CD4-positive, alpha-beta T cell treated with Interferon alpha-2 for 1 hour (primary cell): ENCODE measurements around the gene RNU6-1.

ENCODE experiments used
- DNase-seq, 2 donors: peaks; one replicate each; pipeline ENCODE4 v3.0.0-alpha.2; 2020 to 2022

The RNU6-1 gene

DNA sequence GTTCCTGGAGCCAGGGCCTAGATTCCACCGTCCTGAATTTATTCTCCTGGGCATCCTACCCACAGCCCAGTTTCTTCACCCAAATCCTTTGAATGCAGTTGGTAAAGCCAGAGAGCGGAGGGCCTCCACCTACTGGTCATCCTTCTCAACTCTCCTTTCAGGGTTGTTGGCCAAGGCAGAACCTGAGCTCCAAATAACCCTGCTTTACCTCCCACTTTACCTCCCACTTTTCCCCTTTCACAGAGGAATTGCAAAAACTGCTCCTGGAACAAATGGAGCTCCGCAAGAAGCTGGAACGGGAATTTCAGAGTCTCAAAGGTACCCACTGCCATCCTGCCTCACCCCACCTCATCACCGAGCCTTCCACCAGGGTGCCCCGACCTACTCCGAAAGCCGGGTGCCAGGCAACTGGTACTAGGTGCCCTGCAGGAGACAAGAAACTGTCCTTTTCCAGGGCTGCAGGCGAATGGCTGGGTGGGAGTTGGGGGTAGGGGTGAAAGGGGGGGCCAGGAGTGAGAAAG lies 7.8 kb downstream of the RNU6-1 start:
- no peak for DNase-seq

DNA sequence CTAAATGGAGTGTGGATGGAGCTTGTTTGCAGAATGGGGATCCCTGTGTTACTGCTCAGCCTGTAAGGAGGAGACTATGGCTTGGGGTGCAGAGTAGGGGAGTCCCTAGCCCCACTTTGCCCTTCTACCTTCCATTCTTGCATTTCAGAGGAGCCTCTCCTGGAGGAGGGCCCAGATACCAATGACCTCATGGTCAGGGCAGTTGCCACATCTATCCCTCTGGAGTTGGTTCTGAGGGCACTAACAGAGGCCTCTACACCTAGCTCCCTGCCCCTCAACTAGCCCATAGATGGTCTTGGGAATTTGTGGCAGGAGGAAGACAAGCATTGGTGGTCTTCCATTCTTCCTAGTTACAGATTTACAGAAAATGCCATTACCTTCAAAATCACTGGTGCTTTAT lies 8.5 kb downstream of the RNU6-1 start:
- no peak for DNase-seq

DNA sequence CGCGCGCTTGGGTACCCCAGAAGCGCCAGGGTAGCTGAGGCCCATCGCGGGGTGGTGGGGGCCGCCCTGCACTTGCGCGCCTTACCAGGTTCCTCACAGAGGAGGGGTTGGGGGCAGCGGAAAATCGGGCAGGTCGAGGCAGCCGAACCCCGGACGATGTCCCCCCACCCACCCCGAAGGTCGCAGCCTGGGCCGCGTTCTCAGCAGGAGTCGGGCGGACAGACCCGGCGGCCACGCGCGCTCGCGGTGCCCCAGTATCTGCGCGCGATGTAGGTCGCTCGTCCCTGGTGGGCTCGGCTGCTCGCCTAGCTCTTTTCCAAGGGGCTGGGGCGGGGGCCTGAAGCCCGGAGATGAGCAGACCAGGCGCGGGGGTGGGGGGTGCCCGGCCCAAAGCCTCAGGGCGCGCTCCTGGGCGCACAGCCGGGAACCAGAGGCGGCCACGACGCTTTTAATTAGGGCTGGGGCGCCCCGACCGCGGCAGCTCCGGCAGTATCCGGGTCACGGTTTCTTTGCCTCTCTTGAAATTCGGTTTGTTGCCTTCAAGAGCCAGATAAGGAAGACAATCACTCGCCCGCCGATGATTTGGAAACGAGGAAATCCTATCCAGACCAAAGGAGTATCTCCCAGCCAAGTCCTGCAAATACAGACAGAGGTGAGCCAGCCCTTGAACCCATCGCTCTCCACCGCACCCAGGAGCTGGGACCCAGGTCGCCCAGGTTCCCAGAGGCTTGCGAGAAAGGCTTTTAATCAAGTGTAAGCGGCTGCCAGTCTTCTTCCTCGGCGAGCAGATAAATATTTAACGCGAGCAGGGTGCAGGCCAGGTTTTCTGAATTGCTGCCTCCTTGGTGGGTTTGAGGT lies 10.0 kb downstream of the RNU6-1 start:
- no peak for DNase-seq

DNA sequence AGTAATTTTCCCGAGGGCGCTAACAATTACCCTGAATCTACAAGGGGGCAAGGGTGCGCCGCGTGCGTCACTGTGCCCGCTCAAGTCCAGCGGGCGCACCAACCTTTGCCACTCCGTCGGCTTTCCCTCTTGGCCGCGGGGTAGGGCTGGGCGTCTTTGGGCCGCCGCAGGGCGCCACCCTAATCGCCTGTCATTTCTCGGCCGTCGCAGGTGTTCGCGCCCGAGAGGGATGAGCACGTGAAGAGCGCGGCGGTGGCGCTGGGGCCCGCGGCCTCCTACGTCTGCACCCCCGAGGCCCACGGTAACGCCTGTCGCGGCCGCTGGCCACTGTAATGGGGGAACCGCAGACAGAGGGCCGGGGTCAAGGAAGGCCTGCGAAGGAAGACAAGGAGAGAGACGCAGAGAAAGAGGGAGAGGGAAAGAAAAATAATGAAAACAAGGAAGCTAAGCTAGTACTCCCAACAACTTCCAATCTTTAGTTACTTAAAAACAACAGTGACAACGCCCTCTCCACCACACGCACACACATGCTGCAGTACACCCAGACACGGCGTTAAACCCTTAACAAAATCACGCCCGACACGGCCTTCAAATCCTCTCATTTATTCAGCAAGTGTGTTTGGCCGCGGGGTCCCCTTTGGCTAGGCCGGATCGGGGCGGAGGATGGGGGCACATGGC lies 10.7 kb downstream of the RNU6-1 start:
- DNase-seq, result no peak

DNA sequence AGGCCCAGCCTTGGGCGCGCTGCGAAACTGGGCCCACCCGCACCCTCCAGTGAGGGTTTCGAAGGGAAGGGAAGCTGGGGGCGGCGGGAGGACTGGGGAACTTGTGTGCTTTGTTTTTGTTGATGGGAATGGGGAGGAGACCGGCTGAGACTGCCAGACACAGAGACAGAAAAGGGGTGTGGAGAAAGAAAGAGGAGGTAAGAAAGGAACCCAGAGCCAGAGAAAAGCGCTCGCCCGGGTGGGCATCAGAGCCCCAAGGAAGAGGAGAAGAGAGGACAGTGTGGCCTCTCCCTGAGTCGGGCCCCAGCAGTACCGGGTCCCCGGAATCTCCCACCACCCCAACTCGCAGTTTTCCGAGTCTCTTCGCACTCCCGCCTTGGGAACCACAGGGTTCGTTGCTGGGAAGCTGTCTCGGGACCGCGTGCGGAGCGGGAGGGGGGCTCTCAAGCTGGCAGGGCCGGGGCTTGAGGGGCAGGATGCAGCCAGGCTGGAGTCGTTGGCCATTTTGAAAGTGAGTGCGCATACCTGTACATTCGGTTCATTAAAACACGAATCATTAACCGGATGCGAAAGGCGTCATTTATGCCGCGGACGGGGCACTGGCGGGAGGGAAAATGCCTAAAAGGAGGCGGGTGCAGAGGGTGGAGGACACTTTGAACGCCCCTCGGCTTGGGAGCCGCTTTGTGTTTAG lies 11.4 kb downstream of the RNU6-1 start:
- no peak for DNase-seq

DNA sequence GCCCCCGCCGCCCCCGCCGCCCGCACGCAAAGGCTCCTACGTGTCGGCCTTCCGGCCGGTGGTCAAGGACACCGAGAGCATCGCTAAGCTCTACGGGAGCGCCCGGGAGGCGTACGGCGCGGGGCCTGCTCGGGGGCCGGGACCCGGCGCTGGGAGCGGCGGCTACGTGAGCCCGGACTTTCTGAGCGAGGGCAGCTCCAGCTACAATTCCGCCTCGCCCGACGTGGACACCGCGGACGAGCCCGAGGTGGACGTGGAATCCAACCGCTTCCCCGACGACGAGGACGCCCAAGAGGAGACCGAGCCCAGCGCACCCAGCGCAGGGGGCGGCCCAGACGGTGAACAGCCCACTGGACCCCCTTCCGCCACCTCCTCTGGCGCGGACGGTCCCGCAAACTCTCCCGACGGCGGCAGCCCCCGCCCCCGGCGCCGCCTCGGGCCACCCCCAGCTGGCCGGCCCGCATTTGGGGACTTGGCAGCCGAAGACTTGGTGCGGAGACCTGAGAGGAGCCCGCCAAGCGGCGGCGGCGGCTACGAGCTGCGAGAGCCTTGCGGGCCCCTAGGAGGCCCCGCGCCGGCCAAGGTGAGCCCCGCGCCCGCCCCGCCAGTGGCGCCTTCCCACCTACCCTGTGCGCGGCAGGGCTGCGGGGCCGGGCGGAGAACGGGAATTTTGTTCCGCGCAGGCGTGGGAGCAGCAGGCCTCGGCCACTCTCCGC lies 12.1 kb downstream of the RNU6-1 start:
- no peak for DNase-seq

DNA sequence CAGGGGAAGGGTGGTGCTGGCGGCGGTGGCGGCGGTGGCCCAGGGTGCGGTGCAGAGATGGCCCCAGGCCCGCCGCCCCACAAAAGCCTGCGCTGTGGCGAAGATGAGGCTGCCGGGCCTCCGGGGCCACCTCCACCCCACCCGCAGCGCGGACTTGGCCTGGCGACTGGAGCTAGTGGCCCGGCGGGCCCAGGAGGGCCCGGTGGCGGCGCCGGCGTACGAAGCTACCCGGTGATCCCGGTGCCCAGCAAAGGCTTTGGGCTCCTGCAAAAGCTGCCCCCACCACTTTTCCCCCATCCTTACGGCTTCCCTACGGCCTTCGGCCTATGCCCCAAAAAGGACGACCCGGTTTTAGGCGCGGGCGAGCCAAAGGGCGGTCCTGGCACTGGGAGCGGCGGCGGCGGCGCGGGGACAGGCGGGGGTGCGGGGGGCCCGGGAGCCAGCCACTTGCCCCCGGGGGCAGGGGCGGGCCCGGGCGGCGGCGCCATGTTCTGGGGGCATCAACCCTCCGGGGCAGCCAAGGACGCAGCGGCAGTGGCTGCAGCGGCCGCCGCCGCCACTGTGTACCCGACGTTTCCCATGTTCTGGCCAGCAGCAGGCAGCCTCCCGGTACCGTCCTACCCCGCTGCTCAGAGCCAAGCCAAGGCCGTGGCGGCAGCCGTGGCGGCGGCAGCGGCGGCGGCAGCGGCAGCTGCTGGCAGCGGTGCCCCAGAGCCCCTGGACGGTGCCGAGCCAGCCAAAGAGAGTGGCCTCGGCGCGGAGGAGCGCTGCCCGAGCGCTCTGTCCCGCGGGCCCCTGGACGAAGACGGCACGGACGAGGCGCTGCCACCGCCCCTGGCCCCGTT lies 12.9 kb downstream of the RNU6-1 start:
- no peak for DNase-seq

DNA sequence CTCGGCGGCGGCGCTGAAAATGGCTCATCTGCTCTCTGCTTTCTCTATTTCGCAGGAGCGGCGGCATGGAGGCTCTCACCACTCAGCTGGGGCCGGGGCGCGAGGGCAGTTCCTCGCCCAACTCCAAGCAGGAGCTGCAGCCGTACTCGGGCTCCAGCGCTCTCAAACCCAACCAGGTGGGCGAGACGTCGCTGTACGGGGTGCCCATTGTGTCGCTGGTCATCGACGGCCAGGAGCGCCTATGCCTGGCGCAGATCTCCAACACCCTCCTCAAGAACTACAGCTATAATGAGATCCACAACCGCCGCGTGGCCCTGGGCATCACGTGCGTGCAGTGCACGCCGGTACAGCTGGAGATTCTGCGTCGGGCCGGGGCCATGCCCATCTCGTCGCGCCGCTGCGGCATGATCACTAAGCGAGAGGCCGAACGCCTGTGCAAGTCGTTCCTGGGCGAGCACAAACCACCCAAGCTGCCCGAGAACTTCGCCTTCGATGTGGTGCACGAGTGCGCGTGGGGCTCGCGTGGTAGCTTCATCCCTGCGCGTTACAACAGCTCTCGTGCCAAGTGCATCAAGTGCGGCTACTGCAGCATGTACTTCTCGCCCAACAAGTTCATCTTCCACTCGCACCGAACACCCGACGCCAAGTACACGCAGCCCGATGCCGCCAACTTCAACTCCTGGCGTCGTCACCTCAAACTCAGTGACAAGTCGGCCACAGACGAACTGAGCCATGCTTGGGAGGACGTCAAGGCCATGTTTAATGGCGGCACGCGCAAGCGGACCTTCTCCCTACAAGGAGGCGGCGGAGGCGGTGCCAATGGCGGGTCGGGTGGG lies 13.7 kb downstream of the RNU6-1 start:
- DNase-seq, result no peak

DNA sequence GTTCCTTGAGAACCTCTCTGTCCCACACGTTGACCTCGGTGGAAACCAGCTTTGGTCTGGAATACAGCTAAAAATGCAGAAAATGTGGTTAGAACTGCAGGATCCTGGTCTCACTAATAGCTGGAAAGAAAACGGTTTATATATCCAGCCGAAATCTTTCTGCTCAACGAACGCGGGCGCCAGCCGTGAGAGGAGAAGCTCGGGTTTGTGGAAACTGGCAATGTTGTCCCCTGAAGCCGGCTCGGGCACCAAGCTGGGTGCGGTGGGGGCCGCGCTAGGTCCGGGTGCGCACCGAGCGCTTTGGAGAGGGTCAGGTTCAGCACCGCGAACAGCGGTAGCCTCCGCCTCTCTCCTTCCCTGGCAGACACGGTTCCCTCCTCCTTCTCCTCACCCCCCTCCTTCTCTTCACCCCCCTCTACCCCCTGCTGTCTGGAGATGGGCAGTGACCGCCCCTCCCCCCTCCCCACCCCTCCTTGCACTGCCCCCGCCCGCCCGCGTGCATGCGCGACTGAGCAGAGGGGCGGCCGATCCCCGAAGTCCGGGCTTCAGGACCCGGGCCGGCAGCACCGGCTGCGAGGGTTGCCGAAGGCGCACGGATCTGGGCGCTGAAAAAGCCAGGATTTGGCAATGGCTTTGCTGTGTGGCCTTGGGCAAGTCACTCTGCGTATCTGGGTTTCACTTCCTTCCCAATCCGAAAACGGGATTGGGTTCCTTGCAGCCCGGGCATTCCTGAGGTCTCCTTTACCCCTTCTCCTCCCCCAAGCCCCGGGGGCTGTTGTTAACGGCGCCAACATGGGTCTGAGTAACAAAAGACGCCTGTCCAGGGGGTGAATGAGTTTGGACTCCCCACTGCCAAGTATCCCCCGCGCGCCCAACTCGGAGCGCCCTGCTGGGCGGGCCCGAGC lies 14.6 kb downstream of the RNU6-1 start, which contains the start of gene SKOR1:
Gene SKOR1, plus strand, starts transcription at position 534 of the 905 bp plus-strand sequence. Its CDS starts 94 bp downstream, at position 628.
- DNase-seq, result no peak

DNA sequence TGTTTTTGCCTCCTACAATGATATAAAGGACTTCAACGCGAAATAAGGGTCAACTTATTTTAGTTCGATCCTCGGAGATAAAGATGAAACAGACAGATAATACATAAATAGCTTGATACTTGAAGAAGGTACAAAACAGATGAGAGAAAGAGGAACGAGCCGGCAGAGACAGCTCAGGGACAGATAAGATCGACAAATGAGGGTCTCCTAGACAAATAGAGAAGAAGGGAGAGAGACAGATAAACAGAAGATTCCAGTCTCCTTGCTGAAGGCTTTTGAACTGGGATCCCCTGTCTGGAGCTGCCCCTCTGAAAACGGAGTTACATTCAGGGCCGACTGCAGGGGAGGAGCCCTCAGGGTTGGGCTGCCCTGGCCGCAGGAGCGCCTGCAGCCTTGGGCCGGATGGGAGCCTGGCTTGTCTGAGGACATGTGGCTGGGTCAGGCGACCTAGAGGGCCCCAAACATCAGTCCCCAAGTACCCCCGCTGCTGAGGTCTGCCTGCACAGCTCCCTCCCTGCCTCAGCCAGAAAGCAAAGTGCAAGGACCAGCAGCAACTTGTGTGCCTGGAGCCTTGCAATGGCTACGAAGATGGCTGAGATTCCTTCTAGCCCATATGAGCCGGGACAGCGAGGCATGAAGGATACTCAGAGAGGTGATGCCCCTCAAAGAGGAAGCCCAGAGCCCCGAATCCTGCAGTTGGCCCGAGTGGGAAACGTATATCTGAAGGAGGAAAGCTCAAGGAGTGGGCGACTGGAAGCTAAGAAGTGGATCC lies 15.5 kb downstream of the RNU6-1 start:
- no peak for DNase-seq

DNA sequence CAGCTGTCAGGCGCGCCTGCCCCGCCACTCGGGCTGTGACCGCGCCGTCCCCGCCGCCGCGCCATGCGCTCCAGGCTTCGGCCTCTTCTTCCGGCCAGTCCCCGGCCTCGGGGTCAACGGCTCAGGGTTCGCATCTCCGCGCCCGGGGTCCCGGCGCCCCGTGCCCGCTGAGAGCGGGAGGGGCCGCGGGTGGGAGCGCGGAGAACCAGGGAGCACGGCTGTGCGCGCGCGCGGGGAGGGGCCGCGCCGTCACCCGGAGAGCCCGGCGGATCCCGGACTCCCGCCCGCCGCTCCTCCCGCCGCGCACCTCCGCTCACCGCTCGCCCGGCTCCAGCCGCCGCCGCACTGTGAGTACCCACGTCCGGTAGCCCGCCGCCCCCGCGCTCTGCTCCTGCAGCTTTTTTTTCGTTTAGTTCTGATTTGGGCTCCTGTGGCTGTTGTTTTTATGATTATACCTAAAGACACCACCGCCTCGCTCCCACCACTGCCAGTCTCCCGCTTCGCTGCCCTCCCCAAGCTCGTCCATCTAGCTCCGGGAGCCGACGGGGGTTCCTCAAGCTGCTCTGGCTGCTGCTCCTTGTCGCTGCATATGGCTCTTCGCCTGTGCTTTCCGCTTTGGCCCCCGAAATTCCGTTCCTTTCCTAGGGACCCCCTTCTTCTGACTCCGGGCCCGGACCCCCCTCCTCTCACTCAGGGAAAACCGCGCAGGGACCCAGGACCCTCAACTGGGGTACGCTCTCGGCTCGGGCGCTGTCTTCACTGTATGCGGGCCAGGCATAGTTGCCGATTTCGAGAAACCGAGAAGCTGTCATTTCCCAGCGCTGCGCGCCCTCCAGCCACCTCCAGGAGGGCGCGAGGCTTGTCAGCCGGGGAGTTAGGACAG lies 16.3 kb downstream of the RNU6-1 start:
- no peak for DNase-seq

DNA sequence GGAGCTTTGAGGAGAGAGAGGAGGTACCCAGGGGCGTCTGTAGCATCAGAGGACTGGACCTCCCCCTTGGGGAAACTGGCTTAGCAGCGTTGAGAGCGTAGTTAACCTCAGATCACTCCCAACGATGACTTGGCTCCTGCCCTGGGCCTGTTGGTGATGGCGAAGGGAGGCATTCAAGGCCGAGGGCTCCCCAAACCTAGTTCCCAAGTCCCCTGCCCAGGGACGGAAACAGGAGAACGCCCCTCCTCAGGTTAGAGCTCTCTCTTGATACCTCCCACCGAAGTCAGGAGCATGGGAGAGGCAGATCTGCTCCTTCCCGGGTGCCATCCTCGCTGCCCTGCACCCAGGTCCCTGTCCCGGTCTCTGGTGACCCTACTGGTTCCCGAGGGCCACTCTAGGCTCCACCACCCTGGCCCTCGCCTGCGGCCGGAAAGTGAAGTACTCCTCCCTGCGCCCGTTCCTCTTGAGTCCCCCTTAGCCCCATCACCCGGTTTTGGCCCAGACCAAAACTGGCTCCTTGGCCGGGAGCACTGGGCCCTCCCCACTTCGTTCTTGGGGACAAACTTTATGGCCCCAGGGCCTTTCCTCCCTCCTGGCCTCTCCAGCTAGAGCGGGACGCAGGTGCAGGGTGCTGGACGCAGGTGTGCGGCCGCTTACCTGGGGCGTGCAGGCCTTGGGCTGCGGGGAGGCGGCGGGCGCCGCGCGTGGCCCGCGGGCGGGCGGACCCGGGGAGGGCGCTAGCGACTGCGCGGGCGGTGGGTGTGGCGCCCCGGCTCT lies 17.1 kb downstream of the RNU6-1 start:
- DNase-seq, result no peak

DNA sequence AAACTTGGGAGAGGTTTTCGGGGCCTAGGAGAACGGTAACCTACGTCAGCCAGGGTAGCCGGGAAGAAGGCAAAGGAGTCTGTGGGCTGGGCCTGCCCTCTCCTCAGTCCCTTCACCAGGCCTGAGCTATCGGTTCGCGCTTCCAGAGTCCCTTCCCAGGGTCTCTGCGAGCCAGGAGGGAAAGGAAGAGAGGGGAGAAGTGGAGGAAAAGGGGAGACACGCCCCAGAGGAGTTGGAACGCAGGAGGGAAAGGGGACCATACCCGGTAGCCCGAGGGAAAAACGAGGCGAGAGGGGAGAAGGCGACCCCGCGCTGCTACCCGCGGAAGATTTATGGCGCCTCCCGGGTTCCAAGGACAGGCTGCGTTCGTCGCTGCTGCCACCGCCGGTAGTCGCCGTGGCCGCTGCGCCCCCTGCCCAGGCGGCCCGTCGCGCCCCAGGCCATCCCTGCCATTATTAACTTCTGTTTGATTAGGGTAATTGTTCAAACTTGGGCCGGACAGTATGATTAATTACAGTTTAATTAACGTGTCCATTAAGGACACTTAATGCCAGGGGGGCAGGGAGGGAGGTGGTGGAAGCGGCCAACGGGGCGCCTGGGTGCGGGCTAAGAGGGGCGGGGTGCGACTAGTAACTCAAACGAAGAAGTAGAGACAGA lies 17.9 kb downstream of the RNU6-1 start:
- no peak for DNase-seq

DNA sequence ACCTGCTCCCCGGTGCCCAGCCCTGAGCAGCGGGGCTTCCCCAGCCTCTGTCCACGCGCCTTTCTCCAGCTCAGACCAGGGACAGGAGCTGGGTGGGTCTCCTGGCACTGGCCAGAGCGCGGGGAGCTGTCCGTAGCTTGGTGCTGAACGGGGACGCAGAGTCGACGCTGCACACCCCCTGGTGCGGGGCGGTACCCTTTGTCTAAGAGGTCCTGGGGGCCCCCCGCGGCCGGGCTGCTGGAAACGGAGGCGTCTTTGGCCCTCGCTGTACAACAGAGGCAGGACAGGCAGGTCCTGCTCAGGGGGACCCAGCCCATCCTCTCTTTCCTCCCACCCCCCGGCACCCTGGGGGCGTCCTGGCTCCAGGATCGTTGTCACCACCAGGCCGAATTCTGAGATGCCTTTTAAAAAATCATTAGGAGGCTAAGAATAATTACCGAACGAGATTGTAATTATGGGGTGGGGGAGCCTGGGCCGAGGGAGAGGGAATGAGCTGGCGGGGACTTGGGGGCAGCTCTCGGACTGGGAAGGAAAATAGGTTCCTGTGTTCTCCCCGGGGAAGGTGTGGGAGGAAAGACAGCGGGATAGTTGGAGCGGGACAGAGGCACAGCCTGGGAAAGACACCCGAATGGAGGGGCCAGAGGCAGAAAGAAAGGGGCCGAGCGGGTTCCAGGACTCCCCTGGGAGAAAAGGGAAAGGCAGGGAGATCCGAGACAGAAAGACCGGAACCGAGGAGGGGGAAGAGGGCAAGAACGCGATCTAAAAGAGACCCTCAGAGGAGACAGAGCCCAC lies 18.7 kb downstream of the RNU6-1 start:
- no peak for DNase-seq

DNA sequence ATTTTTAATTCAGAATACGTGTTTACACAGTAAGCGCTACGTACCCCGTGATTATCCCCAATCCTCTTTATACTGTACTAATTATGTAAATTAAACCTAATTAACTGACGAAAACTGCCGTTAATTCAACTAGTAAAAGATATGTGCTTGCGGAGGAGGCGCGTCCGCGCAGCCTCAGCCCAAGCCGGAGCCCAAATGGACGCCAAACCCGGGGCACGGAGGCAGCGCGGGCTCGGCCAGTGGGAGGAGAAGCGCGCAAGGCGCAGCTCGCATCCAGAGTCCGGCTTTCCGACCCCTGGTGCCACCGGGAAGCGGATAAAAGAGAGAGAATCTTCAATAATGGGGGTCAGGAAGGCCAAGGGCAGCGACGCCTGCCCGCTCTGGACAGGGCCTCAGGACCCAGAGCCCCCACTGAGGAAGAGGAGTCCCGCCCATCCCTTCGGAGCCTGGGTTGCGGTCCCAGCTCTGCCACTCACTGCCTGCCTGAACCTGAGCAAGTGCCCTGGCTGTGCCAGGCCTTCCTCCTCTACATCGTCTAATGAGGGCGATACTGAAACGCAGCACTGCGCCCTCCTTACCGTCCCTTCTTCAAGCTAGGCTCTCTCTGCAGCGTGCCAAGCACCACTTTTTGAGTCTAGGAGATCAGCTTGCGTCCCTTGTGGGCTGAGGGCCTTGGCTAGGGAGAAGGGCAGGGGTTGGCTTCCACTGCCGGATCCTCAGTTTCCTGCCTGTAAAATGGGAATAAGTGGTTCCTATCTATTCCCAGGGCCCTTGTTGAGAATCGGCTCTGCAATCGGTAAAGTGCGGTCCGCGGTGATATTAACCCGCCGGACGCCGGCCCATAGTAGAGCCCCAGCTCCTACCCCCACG lies 19.5 kb downstream of the RNU6-1 start:
- no peak for DNase-seq
